Adrenal gland (tissue), 5 donors: ENCODE data around the gene MICAL3.

Source experiments
- CTCF ChIP-seq, 6 experiments: fragments of 450-650 bp in 4 of 6; fragments of 200-600 bp in 2 of 6; sonication (generic) in 1 of 6; IDR thresholded peaks; 1 replicate in 5 of 6; 2 replicates in 1 of 6; pipeline versions ENCODE4 v1.5.1 to v1.8.0; 2016 to 2021; ENCODE audit warnings: antibody characterized with exemption in 6 of 6, mild to moderate bottlenecking in 2 of 6, moderate library complexity in 1 of 6
- POLR2A ChIP-seq, 2 donors: fragments of 450-650 bp; IDR thresholded peaks; one replicate each; pipeline ENCODE4 v1.6.1; 2017; ENCODE audit warnings: antibody characterized with exemption in 2 of 2, mild to moderate bottlenecking in 2 of 2, moderate library complexity in 1 of 2
- donor health status: DM: no; HTN: no; CAD: no.

GRCh38 chr22:18033204-18033998 is 9.0 kb upstream of the MICAL3 start:
- TF ChIP-seq CTCF (IDR thresholded peaks at IDR 0.05) (peak in 1 of 6 experiments; percentile 16), POLR2A (IDR thresholded peaks at IDR 0.05) (no peak)
